ENCODE data around the gene RGS6.
"Not testable (repeated sequence)": the region's sequence is repeated elsewhere in the genome, so short reads cannot be mapped to it uniquely, and the experiment has no call there.

The RGS6 gene

GRCh38 chr14:71932229-71932981 is at the start of gene RGS6:
TSS of gene RGS6 (plus strand) at chr14:71932429.
- peak in 1 of 2 donors; percentile 2 for DNase-seq

- no peak for DNase-seq
Measured at GRCh38 chr14:71883094-71883493, 49.1 kb upstream of the RGS6 start.

- no peak for DNase-seq
Measured at GRCh38 chr14:71885301-71885700, 46.9 kb upstream of the RGS6 start.

GRCh38 chr14:71887802-71888201 is 44.4 kb upstream of the RGS6 start:
- not testable (repeated sequence) for DNase-seq

- DNase-seq, result no peak
Measured at GRCh38 chr14:71890541-71890940, 41.7 kb upstream of the RGS6 start.

GRCh38 chr14:71891185-71891584 is 41.0 kb upstream of the RGS6 start:
- no peak for DNase-seq

GRCh38 chr14:71891970-71892369 is 40.3 kb upstream of the RGS6 start:
- DNase-seq, result no peak

GRCh38 chr14:71905031-71905430 is 27.2 kb upstream of the RGS6 start:
- no peak for DNase-seq

GRCh38 chr14:71905860-71906259 is 26.4 kb upstream of the RGS6 start:
- DNase-seq, result no peak

GRCh38 chr14:71907793-71908515 is 24.3 kb upstream of the RGS6 start:
- no peak for DNase-seq

GRCh38 chr14:71911669-71912068 is 20.6 kb upstream of the RGS6 start:
- DNase-seq, result no peak

GRCh38 chr14:71913342-71913741 is 18.9 kb upstream of the RGS6 start:
- DNase-seq, result no peak

- DNase-seq, result no peak
Measured at GRCh38 chr14:71918955-71919354, 13.3 kb upstream of the RGS6 start.

- no peak for DNase-seq
Measured at GRCh38 chr14:71923513-71923912, 8.7 kb upstream of the RGS6 start.

- no peak for DNase-seq
Measured at GRCh38 chr14:71931492-71932228, 569 bp upstream of the RGS6 start.

GRCh38 chr14:71933001-71933587 is 865 bp downstream of the RGS6 start:
- DNase-seq, result no peak

GRCh38 chr14:71938273-71938672 is 6.0 kb downstream of the RGS6 start:
- DNase-seq, result not testable (repeated sequence)

GRCh38 chr14:71939344-71939743 is 7.1 kb downstream of the RGS6 start:
- not testable (repeated sequence) for DNase-seq

GRCh38 chr14:71940500-71940899 is 8.3 kb downstream of the RGS6 start:
- DNase-seq, result not testable (repeated sequence)

GRCh38 chr14:71941616-71942015 is 9.4 kb downstream of the RGS6 start:
- not testable (repeated sequence) for DNase-seq

GRCh38 chr14:71942904-71943694 is 10.9 kb downstream of the RGS6 start:
- DNase-seq, result no peak

- DNase-seq, result no peak
Measured at GRCh38 chr14:71943695-71944018, 11.4 kb downstream of the RGS6 start.

All from CD4-positive, alpha-beta T cell treated with Interferon alpha-2 for 1 hour (primary cell).